ACC112 (cell line): Measurements from ENCODE around the gene CIRBP.

Experiments used
- H2AFZ ChIP-seq: fragments of 200-600 bp; sonication (generic); one replicate; pipeline ENCODE4 v1.6.0; 2017; ENCODE audit warnings: antibody characterized with exemption, low read length; ENCODE audit not compliant: unreplicated experiment
- H3K27ac ChIP-seq: fragments of 200-600 bp; sonication (generic); 2 replicates; pipeline ENCODE4 v1.5.1; 2014; ENCODE audit warnings: low read depth, mild to moderate bottlenecking, antibody characterized with exemption, low read length, moderate library complexity
- H3K27me3 ChIP-seq: fragments of 200-600 bp; sonication (generic); 2 replicates; pipeline ENCODE4 v1.6.1; 2014; ENCODE audit warnings: mild to moderate bottlenecking, antibody characterized with exemption, low read length, moderate library complexity, mixed read lengths; ENCODE audit not compliant: insufficient read depth
- H3K36me3 ChIP-seq: fragments of 200-600 bp; sonication (generic); 2 replicates; pipeline ENCODE4 v1.6.1; 2016; ENCODE audit warnings: mild to moderate bottlenecking, antibody characterized with exemption, low read length, moderate library complexity, mixed read lengths; ENCODE audit not compliant: insufficient read depth
- H3K4me1 ChIP-seq: fragments of 200-600 bp; sonication (generic); one replicate; pipeline ENCODE4 v1.6.1; 2016; ENCODE audit warnings: low read length, mixed read lengths; ENCODE audit not compliant: insufficient read depth, unreplicated experiment, control insufficient read depth
- H3K4me3 ChIP-seq: fragments of 200-600 bp; sonication (generic); 2 replicates; pipeline ENCODE4 v1.5.1; 2014; ENCODE audit warnings: mild to moderate bottlenecking, low read depth, low read length
- H3K79me2 ChIP-seq: fragments of 200-600 bp; sonication (generic); one replicate; pipeline ENCODE4 v1.6.0; 2016; ENCODE audit warnings: low read length; ENCODE audit not compliant: control insufficient read depth, unreplicated experiment, insufficient read depth

CIRBP gene

DNA sequence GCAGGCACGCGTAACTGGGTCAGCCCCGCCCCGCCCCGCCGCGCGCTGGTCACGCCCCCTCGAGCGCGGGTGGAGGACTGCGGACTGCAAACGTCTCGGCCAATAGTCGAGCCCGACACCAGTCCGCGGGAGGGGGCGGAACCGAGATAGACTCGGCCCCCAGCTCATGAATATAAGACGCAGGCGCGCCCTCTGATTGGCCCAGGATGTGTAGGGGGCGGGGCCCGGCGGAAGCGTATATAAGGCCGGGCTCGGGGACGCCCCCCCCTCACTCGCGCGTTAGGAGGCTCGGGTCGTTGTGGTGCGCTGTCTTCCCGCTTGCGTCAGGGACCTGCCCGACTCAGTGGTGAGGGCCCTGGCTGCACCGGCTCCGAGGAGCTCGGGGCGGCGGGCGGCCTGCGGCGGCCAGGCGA lies at the start of gene CIRBP:
TSS of gene CIRBP (plus strand) at position 268 of the 413 bp plus-strand sequence. CDS start 1,602 bp downstream, outside the sequence.
- peak within 1 kb of the TSS; percentile 93 for H3K4me3 ChIP-seq
- H3K79me2 ChIP-seq = peaks cover 43% of the 10 kb centered on the region
- peaks cover 50% of the 10 kb centered on the region for H3K4me1 ChIP-seq
- peak within 1 kb of the TSS; percentile 98 for H3K27ac ChIP-seq
- no peaks in the 10 kb centered on the region for H3K27me3 ChIP-seq
- H3K36me3 ChIP-seq = peaks cover 27% of the 10 kb centered on the region; the same call in 1 of the 2 replicates
- no peak within 1 kb of the TSS for H2AFZ ChIP-seq

- Histone ChIP-seq H3K27ac (no peak overlapping the region), H3K4me1 (peaks cover 2% of the 10 kb centered on the region), H3K27me3 (no peaks in the 10 kb centered on the region), H3K4me3 (no peak overlapping the region), H2AFZ (no peak overlapping the region), H3K79me2 (peaks cover 10% of the 10 kb centered on the region), H3K36me3 (no peaks in the 10 kb centered on the region)
These were observed 49.2 kb upstream of the CIRBP start for GRCh38 chr19:1219786-1220476.

GRCh38 chr19:1220477-1220930 lies 48.6 kb upstream of the CIRBP start:
- Histone ChIP-seq H3K27me3 (no peaks in the 10 kb centered on the region), H3K79me2 (peaks cover 7% of the 10 kb centered on the region), H3K36me3 (no peaks in the 10 kb centered on the region), H2AFZ (no peak overlapping the region), H3K4me3 (no peak overlapping the region), H3K27ac (no peak overlapping the region), H3K4me1 (peaks cover 2% of the 10 kb centered on the region)

- no peak overlapping the region for H3K27ac ChIP-seq
- H3K27me3 ChIP-seq = no peaks in the 10 kb centered on the region
- H3K36me3 ChIP-seq = no peaks in the 10 kb centered on the region
- no peak overlapping the region for H2AFZ ChIP-seq
- H3K4me3 ChIP-seq = no peak overlapping the region
- H3K4me1 ChIP-seq = no peaks in the 10 kb centered on the region
- peaks cover 7% of the 10 kb centered on the region for H3K79me2 ChIP-seq
These were observed 47.9 kb upstream of the CIRBP start for GRCh38 chr19:1220976-1221903.

- no peak overlapping the region for H3K27ac ChIP-seq
- H3K79me2 ChIP-seq = peaks cover 5% of the 10 kb centered on the region
- H3K36me3 ChIP-seq = no peaks in the 10 kb centered on the region
- H3K4me1 ChIP-seq = no peaks in the 10 kb centered on the region
- no peaks in the 10 kb centered on the region for H3K27me3 ChIP-seq
- H3K4me3 ChIP-seq = no peak overlapping the region
- H2AFZ ChIP-seq = no peak overlapping the region
These were observed 47.3 kb upstream of the CIRBP start for GRCh38 chr19:1221904-1222255.

GRCh38 chr19:1222394-1222793 lies 46.7 kb upstream of the CIRBP start:
- no peak overlapping the region for H3K27ac ChIP-seq
- no peaks in the 10 kb centered on the region for H3K36me3 ChIP-seq
- no peaks in the 10 kb centered on the region for H3K4me1 ChIP-seq

DNA sequence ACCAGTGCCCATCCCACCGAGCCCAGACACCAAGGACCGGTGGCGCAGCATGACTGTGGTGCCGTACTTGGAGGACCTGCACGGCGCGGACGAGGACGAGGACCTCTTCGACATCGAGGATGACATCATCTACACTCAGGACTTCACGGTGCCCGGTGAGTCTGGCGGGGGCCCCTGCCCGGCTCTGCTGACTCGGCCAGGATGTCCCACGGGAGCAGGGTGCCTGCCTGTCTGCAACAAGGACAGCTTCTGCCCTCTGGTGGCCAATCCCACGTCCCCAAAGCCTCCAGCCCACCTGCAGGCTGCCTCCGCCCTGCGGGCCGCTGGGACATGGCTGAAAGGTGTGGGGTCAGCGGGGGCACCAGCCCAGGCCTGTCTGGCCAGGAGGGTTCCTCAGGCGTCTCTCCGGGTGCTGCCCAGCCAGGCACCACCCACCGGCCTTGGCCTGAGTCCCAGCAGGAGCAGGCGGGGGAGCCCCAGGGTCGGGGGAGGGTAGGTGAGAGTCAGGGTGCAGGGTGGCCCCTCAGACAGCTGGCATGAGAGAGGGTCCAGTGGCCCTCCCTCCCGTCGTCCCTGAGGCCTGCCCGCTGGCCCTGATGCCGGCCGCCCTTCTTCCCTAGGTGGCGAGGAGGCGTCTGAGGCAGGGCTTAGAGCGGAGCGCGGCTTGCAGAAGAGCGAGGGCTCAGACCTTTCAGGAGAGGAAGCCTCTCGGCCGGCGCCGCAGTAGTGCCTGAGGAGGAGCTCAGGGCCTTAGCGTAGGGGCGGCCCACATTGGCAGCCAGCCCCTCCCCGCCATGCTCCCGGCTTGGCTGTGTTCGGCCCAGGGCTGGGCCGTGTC lies 45.9 kb upstream of the CIRBP start:
- Histone ChIP-seq H3K27me3 (no peaks in the 10 kb centered on the region), H2AFZ (no peak overlapping the region), H3K79me2 (no peaks in the 10 kb centered on the region), H3K4me3 (no peak overlapping the region), H3K36me3 (no peaks in the 10 kb centered on the region), H3K4me1 (no peaks in the 10 kb centered on the region), H3K27ac (no peak overlapping the region)

More at GRCh38 chr19:1222394-1222793, 46.7 kb upstream of the CIRBP start:
- H3K79me2 ChIP-seq = peaks cover 2% of the 10 kb centered on the region
- H3K4me3 ChIP-seq = no peak overlapping the region
- H2AFZ ChIP-seq = no peak overlapping the region
- H3K27me3 ChIP-seq = no peaks in the 10 kb centered on the region

- Histone ChIP-seq H3K79me2 (no peaks in the 10 kb centered on the region), H3K4me3 (no peak overlapping the region), H3K4me1 (no peaks in the 10 kb centered on the region), H3K27me3 (no peaks in the 10 kb centered on the region), H2AFZ (no peak overlapping the region), H3K36me3 (no peaks in the 10 kb centered on the region), H3K27ac (no peak overlapping the region)
These were observed 44.9 kb upstream of the CIRBP start for GRCh38 chr19:1224047-1224825.

DNA sequence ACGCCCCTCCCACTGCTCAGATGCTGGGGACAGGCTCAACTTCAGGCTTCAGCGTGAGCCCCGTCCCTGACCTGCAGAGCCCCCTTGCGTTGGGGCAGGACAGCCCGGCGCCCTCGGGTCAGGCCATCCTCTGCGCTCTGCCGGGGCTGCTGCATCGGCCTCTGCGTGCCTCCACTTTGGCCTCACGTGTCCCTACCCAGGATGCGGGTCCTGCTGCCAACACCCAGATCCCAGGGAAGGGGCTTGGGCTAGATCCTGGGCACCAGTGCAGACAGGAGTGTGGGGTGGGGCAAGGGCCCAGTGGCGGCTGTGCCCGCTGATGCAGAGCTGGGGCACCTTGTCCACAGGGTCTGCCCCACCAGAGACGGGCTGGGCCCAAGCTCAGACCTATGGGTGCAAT lies 44.3 kb upstream of the CIRBP start:
- Histone ChIP-seq H3K4me1 (no peaks in the 10 kb centered on the region), H3K27me3 (no peaks in the 10 kb centered on the region), H3K27ac (no peak overlapping the region), H2AFZ (no peak overlapping the region), H3K36me3 (no peaks in the 10 kb centered on the region), H3K4me3 (no peak overlapping the region), H3K79me2 (no peaks in the 10 kb centered on the region)
